ENCODE measurements around the gene ARVCF.

ARVCF gene

GRCh38 chr22:19997561-19998231 is 18.9 kb downstream of the ARVCF start:
- DNase-seq, result no peak

DNA sequence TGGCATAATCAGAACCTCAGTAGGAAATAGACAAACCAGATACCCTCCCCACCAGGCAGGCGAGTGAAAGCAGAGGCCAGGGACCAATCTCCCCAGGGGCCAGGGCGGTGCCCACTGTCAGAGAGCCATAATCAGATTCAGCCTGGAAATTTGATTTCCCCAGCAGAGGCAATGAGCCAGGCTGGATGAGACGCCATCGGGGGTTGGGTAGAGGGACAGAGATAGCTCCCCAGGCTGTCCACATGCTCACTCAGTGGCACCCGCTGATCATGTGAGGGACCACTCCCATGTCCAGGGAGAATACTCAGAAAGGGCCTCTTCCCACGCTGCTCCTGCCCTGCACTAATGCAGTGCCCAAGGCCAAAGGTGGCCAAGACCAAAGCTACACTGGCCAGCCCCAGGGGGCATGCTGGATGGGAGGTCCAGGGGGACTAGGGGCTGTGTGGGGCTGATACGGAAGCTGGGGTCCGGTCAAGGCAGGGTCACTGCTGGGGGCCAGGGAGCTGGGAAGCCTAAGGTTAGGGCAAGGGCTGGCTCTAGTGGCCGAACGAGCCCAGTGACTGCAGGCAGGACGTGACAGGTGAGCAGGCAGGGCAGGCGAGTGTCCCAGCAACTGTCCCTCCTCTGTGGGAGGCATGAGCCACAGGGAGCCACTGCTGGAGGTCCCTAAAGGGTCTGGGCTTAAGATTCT is 19.8 kb downstream of the ARVCF start:
- DNase-seq, result no peak

DNA sequence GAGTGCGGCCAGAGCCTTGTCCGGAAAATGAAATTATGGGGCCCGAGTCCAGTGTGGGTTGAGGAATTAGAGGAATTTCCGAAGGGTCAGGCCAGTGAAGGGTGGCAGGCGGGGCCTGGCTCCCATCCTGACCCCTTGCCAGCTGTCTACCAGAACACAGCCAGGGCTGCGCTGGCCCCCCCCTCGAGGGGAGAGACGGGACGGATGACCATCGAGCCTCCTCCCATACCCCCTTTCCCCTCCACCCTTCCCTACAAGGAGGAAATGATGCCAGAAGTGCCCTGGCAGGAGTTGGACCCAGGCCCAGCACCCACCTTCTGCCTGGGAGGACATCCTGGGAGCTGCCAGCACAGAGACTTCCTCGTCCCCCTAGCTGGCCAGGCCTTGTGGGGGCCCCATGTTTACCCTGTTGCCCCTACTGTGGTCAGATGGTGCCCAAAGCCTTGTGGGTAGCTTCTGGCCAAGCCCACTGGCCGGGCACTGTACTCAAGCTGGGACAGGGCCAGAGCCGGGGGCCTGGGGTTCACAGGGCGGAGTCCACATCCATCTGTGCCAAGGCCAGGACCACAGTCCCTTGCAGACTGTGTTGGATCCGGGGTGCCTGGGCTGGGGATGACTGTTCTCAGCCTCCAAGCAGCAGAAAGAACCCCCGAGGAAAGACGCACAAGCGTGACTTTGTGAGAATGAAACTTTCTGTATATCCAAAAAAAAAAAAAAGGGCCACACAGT is 20.8 kb downstream of the ARVCF start:
- no peak for DNase-seq

DNA sequence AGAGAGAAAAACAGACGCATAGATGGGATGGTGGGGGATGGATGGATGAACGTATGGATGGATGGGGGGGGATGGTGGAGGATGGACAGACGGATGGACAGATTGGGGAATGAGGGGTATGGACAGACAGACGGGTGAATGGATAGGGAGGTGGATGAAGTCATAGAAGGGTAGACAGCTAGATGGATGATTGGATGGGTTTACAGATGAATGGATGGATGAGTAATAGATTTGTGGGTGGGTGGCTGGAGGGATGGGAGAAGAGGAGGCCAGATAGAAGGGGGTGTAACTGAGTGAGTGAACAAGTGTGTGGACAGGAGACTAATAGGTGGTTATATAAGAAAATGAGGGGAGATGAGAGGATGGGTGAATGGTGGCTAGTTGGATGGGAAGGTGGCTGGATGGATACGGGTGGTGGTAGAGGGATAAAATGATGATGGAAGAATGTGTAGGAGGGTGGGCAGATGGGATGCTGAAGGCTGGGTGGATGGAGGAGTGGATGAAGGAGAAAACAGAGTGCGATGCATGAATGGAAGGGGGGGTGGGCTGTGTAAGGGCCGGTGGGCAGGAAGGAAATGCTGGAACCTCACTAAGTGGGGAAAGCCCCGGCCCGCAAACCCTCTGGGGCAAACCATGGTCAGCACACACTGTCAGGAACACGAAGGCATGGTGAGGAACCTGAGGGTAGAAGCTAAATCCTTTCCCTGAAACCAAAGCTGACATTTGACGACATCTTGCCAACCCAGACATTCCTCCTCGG is 21.6 kb downstream of the ARVCF start:
- no peak for DNase-seq

GRCh38 chr22:19993926-19994325 is 22.7 kb downstream of the ARVCF start:
- DNase-seq, result no peak

- DNase-seq, result no peak
These were observed 23.7 kb downstream of the ARVCF start for GRCh38 chr22:19992921-19993355.

- DNase-seq, result no peak
These were observed 24.1 kb downstream of the ARVCF start for GRCh38 chr22:19992481-19992911.

DNA sequence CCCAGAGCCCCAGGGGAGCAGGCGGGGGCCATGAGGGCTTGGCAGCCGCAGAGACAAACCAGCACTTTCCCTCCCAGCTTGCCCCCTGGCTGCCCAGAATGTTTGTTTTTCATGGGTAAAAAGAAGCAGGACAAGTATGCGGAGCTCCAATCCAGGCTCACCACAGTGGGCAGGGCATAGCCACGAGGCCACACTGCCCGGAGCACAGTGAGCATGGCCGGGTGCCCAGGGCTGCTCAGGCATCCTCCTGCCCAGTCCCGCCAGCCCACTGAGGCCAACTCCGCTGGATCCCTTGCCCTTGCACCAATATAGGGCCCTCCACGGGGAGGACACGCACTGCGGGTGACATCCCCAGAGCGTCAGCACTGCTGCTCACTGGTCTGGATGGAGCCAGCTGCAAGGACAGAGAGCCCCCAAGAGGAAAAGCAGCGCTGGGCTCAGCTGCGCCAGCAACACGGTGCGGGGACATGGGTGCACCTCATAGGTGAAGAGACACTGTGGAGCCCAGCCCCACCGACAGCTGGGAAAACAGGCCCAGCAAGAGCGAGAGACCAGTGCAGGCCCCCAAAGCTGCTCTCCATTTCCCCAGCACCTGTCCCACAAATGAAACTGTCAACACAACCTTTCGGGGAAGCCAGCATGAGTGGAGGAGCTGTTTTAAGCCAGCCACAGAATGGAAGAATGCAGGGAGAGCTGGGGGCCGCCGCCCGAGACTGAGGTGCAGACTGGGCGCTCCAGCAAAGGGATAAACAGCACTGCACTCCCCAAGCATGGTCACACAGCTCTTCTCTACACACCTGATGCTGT is 24.8 kb downstream of the ARVCF start:
- no peak for DNase-seq

DNA sequence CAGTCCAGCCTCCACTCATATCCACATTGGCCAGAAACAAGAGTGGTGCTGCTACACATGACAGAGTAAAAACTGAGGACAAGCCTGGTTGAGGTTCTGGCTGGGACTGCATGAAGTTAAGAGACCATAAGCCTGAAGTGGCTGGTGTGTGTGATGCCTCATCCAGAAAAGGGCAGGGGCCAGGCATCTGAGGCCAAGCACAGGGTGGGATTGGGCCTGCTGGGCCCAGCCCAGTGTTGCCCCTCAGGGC is 25.3 kb downstream of the ARVCF start:
- DNase-seq, result no peak

- no peak for DNase-seq
These were observed 25.8 kb downstream of the ARVCF start for GRCh38 chr22:19990609-19991394.

DNA sequence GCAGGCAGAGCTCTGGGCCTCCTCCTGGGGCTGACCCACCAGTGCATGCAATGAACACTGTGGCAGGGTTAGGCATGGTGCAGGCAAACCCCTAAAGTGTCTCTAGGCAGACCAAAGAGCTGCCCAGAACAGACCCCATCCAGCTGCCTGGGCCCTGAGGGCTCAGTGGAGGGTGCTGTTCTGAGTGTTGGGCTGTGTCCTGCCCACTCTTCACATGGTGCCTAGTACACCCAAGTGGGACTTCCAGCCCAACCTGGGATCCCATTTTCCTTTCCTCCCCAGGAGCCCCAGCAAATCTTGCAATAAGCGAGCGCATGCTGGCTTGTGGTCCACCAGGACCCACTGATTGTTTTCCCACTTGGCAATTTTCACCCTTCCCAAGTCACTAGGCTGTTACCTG is 26.4 kb downstream of the ARVCF start:
- DNase-seq, result no peak

- no peak for DNase-seq
These were observed 26.9 kb downstream of the ARVCF start for GRCh38 chr22:19989725-19990067.

GRCh38 chr22:19988965-19989724 is 27.5 kb downstream of the ARVCF start:
- DNase-seq, result no peak

DNA sequence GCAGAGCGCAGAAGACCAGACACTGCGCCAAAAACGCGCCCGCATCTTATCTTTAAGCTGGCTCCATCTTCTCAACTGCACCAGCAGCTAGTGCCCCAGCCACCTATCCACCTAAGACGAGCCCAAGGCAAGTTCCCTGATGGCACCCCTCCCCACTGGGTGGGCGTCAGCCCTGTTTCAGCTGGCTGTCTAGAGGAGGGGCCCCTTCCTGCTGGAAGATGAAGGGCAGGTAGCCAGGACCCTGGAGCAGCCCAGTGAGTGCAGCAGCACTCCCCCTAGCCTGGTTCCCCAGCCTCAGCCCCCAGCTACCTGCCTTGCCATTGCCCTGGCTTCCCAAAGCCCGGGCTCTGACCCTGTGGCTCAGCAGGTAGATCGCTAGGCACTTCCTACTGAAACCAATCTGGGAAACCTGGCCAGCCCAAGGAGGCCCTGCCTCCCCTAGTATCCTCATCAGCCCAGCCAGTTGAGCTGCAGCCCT is 28.3 kb downstream of the ARVCF start:
- no peak for DNase-seq

DNA sequence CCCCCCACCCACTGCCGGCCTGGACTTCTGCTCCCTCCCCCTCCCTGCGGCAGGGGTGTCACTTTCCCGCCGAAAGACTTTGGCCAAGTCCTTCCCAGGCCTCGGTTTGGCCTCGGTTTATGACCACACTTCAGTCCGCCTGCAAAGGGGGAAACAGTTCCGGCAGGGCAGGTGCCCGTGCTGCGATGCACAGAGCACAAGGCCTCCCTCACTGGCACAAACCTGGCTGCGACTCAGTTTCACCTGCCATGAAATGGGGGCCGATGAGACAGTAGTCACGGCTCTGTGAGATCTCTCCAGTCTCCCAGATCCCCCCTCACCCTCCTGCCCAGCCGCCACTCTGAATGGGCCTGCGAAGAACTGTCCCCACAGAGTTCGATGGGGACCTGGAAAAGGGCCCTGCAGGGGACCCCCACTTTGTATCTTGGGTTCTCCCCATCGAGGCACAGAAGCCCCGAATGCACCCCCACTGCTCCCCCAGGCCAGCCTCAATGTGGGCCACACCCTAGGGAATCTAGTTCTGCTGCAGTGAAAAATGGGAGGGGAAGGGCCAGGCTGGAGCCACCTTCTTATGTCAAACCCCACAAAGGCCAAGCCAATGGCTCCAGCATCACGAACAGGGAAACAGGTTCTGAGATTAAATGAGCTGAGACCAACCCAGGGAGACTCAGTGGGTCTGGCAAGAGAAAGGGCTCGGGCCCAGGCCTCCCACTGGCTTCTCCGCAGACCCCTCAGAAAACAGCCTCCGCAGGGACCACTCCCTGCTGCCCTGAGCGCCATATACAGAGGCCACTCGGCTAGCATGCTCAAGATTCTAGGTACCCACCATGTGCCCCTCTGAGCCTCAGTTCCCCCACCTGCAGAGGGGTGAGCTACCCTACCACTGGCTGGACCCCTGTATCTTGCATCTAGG is 29.0 kb downstream of the ARVCF start:
- no peak for DNase-seq

DNA sequence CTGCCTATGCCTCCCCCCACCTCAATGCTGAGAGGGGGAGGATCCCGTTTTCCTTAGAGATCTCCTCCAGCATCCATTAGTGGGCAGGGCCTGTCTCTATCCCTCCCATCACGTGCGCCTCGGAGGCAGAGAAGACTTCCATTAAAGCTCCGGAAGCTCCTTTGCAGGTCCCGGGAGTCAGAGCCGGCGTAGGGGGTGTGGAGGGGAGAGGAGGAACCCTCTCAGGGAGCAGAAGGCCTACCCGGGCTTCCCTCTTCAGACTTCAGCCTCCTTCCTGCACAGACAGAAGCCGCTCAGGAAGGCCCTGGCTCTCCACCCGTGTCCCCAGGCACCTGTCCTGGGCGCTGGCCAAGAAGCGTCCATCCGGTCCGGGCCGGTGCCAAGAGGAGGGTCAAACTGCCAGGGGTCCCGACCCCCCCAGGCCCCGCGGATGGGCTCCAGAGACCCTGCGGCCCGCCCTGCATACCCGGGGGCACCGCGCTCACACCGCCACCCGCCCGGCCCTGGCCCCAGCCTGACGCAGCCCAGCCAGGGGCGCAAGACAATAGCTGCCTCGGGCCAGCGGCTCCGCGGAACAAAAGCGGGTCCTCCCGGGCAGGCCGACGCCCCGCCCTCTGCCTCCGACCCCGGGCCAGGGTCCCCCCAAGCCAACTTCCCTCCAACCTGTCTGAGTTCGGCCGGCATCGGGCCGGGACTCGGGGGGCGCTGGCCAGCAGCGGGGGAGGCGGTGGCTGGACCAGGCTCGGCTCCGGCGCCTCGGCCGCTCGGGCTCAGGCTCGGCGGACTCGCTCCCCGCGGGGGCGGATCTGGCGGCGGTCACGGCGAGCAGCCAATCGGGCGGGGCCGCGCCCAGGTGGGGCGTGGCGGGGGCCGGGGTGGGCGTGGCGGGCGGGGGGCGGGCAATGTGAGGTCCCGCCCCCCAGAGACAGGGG is 29.9 kb downstream of the ARVCF start:
- peak; percentile 76 for DNase-seq

DNA sequence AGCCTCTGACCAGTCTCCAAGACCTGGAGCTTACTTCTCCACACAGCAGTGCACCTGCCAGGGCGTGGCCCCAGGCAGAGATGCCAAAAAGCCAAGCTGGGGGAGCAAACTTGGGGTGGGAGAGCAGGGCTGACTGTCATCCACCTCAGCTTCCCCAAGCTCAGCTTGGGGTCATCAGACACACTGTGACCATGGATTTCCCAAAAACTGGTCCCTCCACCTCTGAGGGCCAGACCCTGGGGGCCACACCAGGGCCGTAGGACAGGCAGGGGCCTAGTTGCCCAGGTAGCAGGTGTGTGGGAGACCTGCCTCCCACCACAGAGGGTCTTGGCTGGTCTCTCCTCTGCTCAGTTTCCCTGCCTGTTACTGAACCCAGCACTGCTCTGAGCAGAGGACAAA is 30.6 kb downstream of the ARVCF start:
- DNase-seq, result no peak
